Uterus (tissue), 4 donors: Measurements from ENCODE around the gene KIF24. TPM values are rescaled to one million over a fixed set of nuclear protein-coding genes. Genes with fewer than 3 reads are reported as not detected.
"Not testable (repeated sequence)": the region's sequence is repeated elsewhere in the genome, so short reads cannot be mapped to it uniquely, and the experiment has no call there.

Experiments
- DNase-seq, 2 donors: peaks; one replicate each; pipeline ENCODE4 v3.0.0-alpha.2; 2019 to 2020
- H3K27ac ChIP-seq, 2 donors: fragments of 200-600 bp; sonication (generic); 1 replicate in 1 of 2; 2 replicates in 1 of 2; pipeline ENCODE4 v1.5.1; 2016 to 2018
- H3K27me3 ChIP-seq, 2 donors: fragments of 200-600 bp; sonication (generic); one replicate each; pipeline ENCODE4 v1.5.1; 2018 to 2019; ENCODE audit warnings: control low read depth in 1 of 2
- H3K36me3 ChIP-seq, 2 donors: fragments of 200-600 bp; sonication (generic); one replicate each; pipeline ENCODE4 v1.5.1; 2019; ENCODE audit warnings: control low read depth in 1 of 2
- H3K4me1 ChIP-seq, 2 donors: fragments of 200-600 bp; sonication (generic); one replicate each; pipeline ENCODE4 v1.5.1; 2018 to 2019; ENCODE audit warnings: control low read depth in 1 of 2
- H3K4me3 ChIP-seq, 2 donors: fragments of 200-600 bp; sonication (generic); 1 replicate in 1 of 2; 2 replicates in 1 of 2; pipeline ENCODE4 v1.5.1; 2018 to 2019; ENCODE audit warnings: mild to moderate bottlenecking in 1 of 2
- H3K9me3 ChIP-seq, 2 donors: fragments of 200-600 bp; sonication (generic); one replicate each; pipeline ENCODE4 v1.5.1; 2019; ENCODE audit warnings: control low read depth in 1 of 2
- CTCF ChIP-seq, 4 experiments: fragments of 200-600 bp in 2 of 4; fragments of 450-650 bp in 2 of 4; sonication (generic) in 2 of 4; IDR thresholded peaks; one replicate each; pipeline ENCODE4 v1.5.1; 2016 to 2019; ENCODE audit warnings: antibody characterized with exemption in 4 of 4, mild to moderate bottlenecking in 2 of 4, moderate library complexity in 1 of 4
- POLR2A ChIP-seq, 2 donors: fragments of 450-650 bp; IDR thresholded peaks; one replicate each; pipeline ENCODE4 v1.6.1; 2016; ENCODE audit warnings: antibody characterized with exemption in 2 of 2, mild to moderate bottlenecking in 1 of 2, moderate library complexity in 1 of 2
- intact Hi-C: fragments of 100-400 bp; cut with DNase I; formaldehyde crosslinking; loops from one replicate; pipeline ENCODE4 v1.15.1; 2023; ENCODE audit warnings: low total_unique reads
- total RNA-seq, 4 donors: library from RNA; depleted of rRNA in 3 of 4; stranded (reverse); fragments of >200 nt in 3 of 4; gene quantifications; one replicate each; pipeline versions ENCODE4 v1.1.0 to v1.2.4, GENCODE V29; 2014 to 2023
- donor health status: DM: yes; HTN: yes; CAD: no.

KIF24 gene
- total RNA-seq, 4 donors from 2014 or later, result 1.2 to 6.1 (median 1.5) TPM

GRCh38 chr9:34317436-34317835 lies 11.6 kb downstream of the KIF24 start:
- no peak for TF ChIP-seq CTCF (IDR thresholded peaks at IDR 0.05)
- H3K27ac ChIP-seq, result no peak overlapping the region
- no peaks in the 10 kb centered on the region for H3K4me1 ChIP-seq
- H3K36me3 ChIP-seq, result no peaks in the 10 kb centered on the region
- no peak for DNase-seq
- H3K9me3 ChIP-seq, result no peaks in the 10 kb centered on the region
- no peak overlapping the region for H3K4me3 ChIP-seq
- intact Hi-C loops, result no loop called here
- H3K27me3 ChIP-seq, result no peaks in the 10 kb centered on the region

DNA sequence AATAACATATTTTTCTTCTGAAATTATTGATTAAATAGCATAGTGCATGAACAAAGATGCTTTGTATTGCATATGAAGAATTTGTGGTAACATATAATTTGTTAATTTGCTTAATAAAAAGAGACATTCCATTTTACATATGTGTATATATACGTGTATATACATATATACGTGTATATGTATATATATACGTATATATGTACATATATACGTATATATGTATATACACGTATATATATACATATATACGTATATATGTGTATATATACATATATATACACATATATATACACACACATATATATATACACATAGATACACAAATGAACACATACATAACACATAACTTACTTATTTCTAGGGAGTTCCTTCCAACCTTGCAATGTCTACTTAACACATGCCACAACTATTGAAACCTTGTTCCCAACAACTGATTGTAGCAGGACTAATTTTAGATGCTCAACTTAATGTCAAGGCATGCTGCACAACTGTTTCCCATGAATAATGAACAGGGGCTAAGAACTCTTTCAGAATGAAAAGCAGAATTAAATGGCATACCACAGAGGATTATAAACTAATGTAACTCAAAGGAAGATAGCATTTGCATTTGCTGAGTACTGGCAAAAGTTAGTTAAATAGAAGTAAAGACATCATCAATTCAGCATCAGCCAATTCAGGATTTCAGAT lies 17.4 kb downstream of the KIF24 start:
- Histone ChIP-seq H3K4me3 (no peak overlapping the region), H3K27me3 (no peaks in the 10 kb centered on the region), H3K9me3 (no peaks in the 10 kb centered on the region), H3K36me3 (no peaks in the 10 kb centered on the region), H3K27ac (no peak overlapping the region), H3K4me1 (no peaks in the 10 kb centered on the region)
- intact Hi-C loops, result no loop called here
- TF ChIP-seq CTCF (IDR thresholded peaks at IDR 0.05) (no peak), POLR2A (IDR thresholded peaks at IDR 0.05) (no peak)
- DNase-seq, result no peak

- no peaks in the 10 kb centered on the region for H3K36me3 ChIP-seq
- no peak overlapping the region for H3K4me3 ChIP-seq
- intact Hi-C loops, result no loop called here
- H3K27ac ChIP-seq, result no peak overlapping the region
- no peak for TF ChIP-seq POLR2A (IDR thresholded peaks at IDR 0.05)
- TF ChIP-seq CTCF (IDR thresholded peaks at IDR 0.05), result no peak
- H3K4me1 ChIP-seq, result no peaks in the 10 kb centered on the region
- no peaks in the 10 kb centered on the region for H3K9me3 ChIP-seq
- no peak for DNase-seq
- H3K27me3 ChIP-seq, result no peaks in the 10 kb centered on the region
These were observed 18.9 kb downstream of the KIF24 start for GRCh38 chr9:34310215-34310614.

GRCh38 chr9:34308316-34308715 lies 20.8 kb downstream of the KIF24 start:
- intact Hi-C loops, H3K9me3 ChIP-seq, H3K4me3 ChIP-seq, H3K27me3 ChIP-seq, H3K27ac ChIP-seq, H3K36me3 ChIP-seq, H3K4me1 ChIP-seq, DNase-seq: not testable (repeated sequence)

GRCh38 chr9:34301064-34301463 lies 28.0 kb downstream of the KIF24 start:
- intact Hi-C loops, H3K4me3 ChIP-seq, H3K9me3 ChIP-seq, H3K27me3 ChIP-seq, DNase-seq, H3K4me1 ChIP-seq, H3K27ac ChIP-seq, H3K36me3 ChIP-seq: not testable (repeated sequence)

GRCh38 chr9:34292552-34292951 lies 36.5 kb downstream of the KIF24 start:
- no peaks in the 10 kb centered on the region for H3K4me1 ChIP-seq

More at GRCh38 chr9:34292552-34292951, 36.5 kb downstream of the KIF24 start:
- no peak for DNase-seq
- intact Hi-C loops, result no loop called here
- no peaks in the 10 kb centered on the region for H3K27me3 ChIP-seq
- no peak overlapping the region for H3K4me3 ChIP-seq
- H3K36me3 ChIP-seq, result no peaks in the 10 kb centered on the region
- H3K27ac ChIP-seq, result no peak overlapping the region
- TF ChIP-seq CTCF (IDR thresholded peaks at IDR 0.05) (no peak), POLR2A (IDR thresholded peaks at IDR 0.05) (no peak)
- no peaks in the 10 kb centered on the region for H3K9me3 ChIP-seq
